ENCODE measurements around the gene KIFC3.
"Not testable (repeated sequence)": the region's sequence is repeated elsewhere in the genome, so short reads cannot be mapped to it uniquely, and the experiment has no call there.

KIFC3 gene

GRCh38 chr16:57750796-57751538, 51.3 kb downstream of the KIFC3 start:
- DNase-seq, result no peak

- no peak for DNase-seq
Measured at GRCh38 chr16:57749856-57750452, 52.3 kb downstream of the KIFC3 start.

- DNase-seq, result no peak
Measured at GRCh38 chr16:57749101-57749692, 53.1 kb downstream of the KIFC3 start.

- DNase-seq, result no peak
Measured at GRCh38 chr16:57748596-57748995, 53.7 kb downstream of the KIFC3 start.

GRCh38 chr16:57747996-57748395, 54.3 kb downstream of the KIFC3 start:
- no peak for DNase-seq

GRCh38 chr16:57747496-57747895, 54.8 kb downstream of the KIFC3 start:
- no peak for DNase-seq

- DNase-seq, result no peak
Measured at GRCh38 chr16:57747091-57747490, 55.2 kb downstream of the KIFC3 start.

- not testable (repeated sequence) for DNase-seq
Measured at GRCh38 chr16:57746316-57746715, 56.0 kb downstream of the KIFC3 start.

- no peak for DNase-seq
Measured at GRCh38 chr16:57745768-57746167, 56.5 kb downstream of the KIFC3 start.

GRCh38 chr16:57744642-57744903, 57.7 kb downstream of the KIFC3 start:
- DNase-seq, result no peak

GRCh38 chr16:57743886-57744641, 58.2 kb downstream of the KIFC3 start:
- DNase-seq, result no peak

- DNase-seq, result no peak
Measured at GRCh38 chr16:57743458-57743857, 58.8 kb downstream of the KIFC3 start.

GRCh38 chr16:57742543-57742942, 59.7 kb downstream of the KIFC3 start:
- DNase-seq, result no peak

GRCh38 chr16:57741660-57742191, 60.6 kb downstream of the KIFC3 start:
- DNase-seq, result peak; percentile 56

- DNase-seq, result no peak
Measured at GRCh38 chr16:57740423-57741071, 61.7 kb downstream of the KIFC3 start.

GRCh38 chr16:57739756-57740422, 62.4 kb downstream of the KIFC3 start:
- no peak for DNase-seq

- no peak for DNase-seq
Measured at GRCh38 chr16:57738844-57739243, 63.4 kb downstream of the KIFC3 start.

- peak; percentile 71 for DNase-seq
Measured at GRCh38 chr16:57736419-57737351, 65.6 kb downstream of the KIFC3 start.

- DNase-seq, result no peak
Measured at GRCh38 chr16:57735755-57736418, 66.4 kb downstream of the KIFC3 start, which contains the start of gene KATNB1. TSS of gene KATNB1 (plus strand) at chr16:57735770. CDS start at chr16:57737244, 1,474 bp downstream.
